ENCODE results near the gene MLXIP.
"Not testable (repeated sequence)": the region's sequence is repeated elsewhere in the genome, so short reads cannot be mapped to it uniquely, and the experiment has no call there.

Gene MLXIP

GRCh38 chr12:122096591-122097149 lies 18.1 kb downstream of the MLXIP start:
- DNase-seq: no peak

- no peak for DNase-seq
These were observed 19.0 kb downstream of the MLXIP start for GRCh38 chr12:122097584-122097926.

GRCh38 chr12:122097927-122098756 lies 19.6 kb downstream of the MLXIP start:
- no peak for DNase-seq

- no peak for DNase-seq
These were observed 20.8 kb downstream of the MLXIP start for GRCh38 chr12:122099280-122099749.

GRCh38 chr12:122099856-122100255 lies 21.3 kb downstream of the MLXIP start:
- no peak for DNase-seq

GRCh38 chr12:122100568-122100967 lies 22.0 kb downstream of the MLXIP start:
- no peak for DNase-seq

- no peak for DNase-seq
These were observed 23.8 kb downstream of the MLXIP start for GRCh38 chr12:122102331-122102730.

- no peak for DNase-seq
These were observed 26.3 kb downstream of the MLXIP start for GRCh38 chr12:122104844-122105243.

- DNase-seq: not testable (repeated sequence)
These were observed 26.9 kb downstream of the MLXIP start for GRCh38 chr12:122105496-122105895.

GRCh38 chr12:122106843-122107242 lies 28.3 kb downstream of the MLXIP start:
- DNase-seq: no peak

GRCh38 chr12:122107261-122107660 lies 28.7 kb downstream of the MLXIP start:
- DNase-seq: no peak

GRCh38 chr12:122111089-122111641 lies 32.6 kb downstream of the MLXIP start:
- no peak for DNase-seq

- DNase-seq: no peak
These were observed 38.4 kb downstream of the MLXIP start for GRCh38 chr12:122116707-122117535.

- DNase-seq: no peak
These were observed 39.4 kb downstream of the MLXIP start for GRCh38 chr12:122117979-122118378.

- not testable (repeated sequence) for DNase-seq
These were observed 42.8 kb downstream of the MLXIP start for GRCh38 chr12:122121341-122121740.

GRCh38 chr12:122121745-122122144 lies 43.2 kb downstream of the MLXIP start:
- no peak for DNase-seq

GRCh38 chr12:122123051-122123760 lies 44.6 kb downstream of the MLXIP start:
- DNase-seq: peak; percentile 44

GRCh38 chr12:122123761-122124145 lies 45.2 kb downstream of the MLXIP start:
- DNase-seq: no peak

- DNase-seq: no peak
These were observed 45.8 kb downstream of the MLXIP start for GRCh38 chr12:122124370-122124769.

GRCh38 chr12:122125452-122126341 lies 47.1 kb downstream of the MLXIP start:
- DNase-seq: no peak

GRCh38 chr12:122126342-122126635 lies 47.7 kb downstream of the MLXIP start:
- no peak for DNase-seq

Data from activated effector memory CD4-positive, alpha-beta T cell treated with Interleukin-2 at 50 U/mL for 16 hours (primary cell).